Measurements from ENCODE around the gene SH3BGRL2.
"Not testable (repeated sequence)": the region's sequence is repeated elsewhere in the genome, so short reads cannot be mapped to it uniquely, and the experiment has no call there.

Gene SH3BGRL2

DNA sequence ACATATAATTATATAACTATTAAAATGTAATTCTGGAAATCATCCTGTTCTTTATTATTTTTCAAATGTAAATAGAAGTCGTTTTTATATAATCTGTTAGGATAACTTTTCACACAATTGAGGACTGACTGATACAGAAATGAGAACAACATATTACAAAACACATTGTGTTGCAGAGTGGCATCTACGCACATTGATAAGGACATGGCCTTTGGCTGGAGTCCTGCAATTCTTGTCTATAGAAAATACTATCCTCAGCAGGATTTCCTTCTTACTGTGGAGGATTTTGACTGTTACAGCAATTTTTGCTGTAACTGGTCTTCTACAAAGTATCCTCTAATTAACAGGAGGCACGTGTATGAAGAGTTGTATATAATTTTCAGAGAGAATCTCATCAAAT lies 19.8 kb downstream of the SH3BGRL2 start:
- no peak for DNase-seq

DNA sequence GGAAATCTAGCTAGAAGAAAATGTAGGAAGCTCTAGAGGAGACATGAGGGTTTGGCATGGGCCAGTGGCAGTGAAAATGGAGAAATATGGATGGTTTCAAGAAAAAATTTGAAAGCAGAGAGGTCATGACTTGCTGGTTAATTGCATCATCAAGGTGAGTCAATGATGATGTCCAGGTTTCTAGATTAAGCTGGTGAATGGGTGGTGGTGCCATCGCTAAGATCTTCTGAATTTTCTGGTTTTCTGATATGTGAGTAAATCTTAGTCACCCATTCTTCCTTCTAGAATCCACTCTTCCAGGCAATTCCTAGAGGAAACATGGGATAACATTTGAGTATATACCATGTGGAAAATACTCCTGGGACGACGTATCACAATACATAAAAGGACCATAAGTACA lies 25.0 kb downstream of the SH3BGRL2 start:
- DNase-seq: no peak

DNA sequence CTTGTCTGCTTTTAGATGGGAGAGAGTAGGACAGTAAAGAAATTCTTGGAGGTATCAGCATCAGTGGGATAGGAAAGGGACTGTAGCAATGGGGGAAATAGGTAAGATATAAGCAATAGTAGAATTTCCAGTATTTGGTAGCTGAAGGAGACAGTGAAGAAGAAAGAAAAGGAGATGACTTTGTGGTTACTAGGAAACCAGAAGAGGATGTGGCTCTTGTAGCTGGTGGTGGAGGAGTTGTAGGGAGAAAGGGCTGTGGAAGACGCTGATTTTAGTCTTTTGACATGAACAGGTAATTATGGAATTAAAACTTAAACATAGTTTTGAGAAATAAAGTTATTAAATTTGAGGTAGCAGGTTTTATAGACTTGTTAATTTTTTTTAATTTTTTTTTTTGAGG lies 26.1 kb downstream of the SH3BGRL2 start:
- no peak for DNase-seq

DNA sequence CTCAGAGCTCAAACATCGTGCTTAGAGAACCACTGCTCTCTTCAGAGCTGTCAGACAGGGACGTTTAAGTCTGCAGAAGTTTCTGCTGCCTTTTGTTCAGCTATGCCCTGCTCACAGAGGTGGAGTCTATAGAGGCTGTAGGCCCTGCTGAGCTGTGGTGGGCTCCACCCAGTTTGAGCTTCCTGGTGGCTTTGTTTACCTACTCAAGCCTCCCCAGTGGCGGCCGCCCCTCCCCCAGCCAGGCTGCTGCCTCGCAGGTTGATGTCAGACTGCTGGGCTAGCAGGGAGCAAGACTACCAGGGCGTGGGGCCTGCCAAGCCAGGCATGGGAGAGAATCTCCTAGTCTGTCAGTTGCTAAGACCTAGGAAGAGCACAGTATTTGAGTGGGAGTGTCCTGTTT lies 32.5 kb downstream of the SH3BGRL2 start:
- DNase-seq: peak; percentile 21

DNA sequence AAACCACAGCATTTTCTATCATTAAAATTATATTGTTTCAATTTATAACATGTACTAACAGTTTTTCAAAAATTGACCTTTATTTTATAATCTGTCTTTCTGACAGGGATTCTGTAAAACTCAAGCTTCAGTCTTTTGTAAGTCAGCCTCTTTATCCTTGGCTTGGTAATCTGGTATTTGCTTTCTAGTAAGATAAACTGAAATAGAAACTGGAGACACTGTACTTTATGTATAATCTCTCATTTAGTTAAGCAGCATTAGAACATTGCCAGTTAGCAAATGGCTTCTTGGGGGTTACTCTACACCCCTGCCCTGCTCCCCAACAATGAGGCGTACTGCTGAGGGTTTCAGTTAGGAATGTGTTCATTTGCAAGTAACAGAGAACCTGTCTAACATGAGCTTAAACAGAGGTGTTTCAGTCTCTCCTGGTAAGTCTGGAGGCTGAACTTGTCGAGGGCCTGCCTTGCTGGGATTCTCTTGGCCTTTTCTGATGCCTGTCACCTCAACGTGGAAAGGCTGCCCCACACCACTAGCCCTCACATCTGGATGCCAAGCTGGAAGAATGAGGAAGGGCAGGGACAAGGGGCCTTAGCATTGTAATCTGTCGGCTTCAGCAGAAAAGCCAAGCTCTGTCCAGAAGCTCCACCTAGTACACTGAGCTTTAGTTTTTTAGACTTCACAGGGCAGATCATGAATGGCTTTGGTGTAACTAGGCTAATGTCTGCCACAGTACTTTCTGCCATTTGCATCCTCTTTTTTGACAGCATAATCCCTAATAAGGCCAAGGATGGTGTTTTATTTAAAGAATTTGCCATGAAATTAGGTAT lies 34.8 kb downstream of the SH3BGRL2 start:
- DNase-seq: no peak

DNA sequence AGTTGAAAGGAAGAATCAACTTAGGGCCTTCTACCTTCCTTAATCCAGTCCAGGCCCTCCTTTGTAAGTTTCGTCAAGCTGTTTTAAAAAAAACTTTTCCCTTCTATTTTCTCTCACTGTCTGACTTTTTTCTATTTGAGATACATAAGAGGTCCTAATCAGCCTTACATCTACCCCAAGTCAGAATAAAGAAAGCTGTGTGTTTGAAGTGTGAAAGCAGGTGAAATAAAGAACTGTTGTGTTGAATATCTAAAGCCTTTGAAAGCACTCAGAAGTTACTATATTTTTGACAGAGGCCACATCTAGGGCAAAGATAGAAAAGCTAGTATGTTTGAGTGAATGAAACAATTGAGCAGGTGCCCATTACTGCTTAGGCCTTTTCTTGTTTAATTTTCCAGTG lies 35.5 kb downstream of the SH3BGRL2 start:
- no peak for DNase-seq

DNA sequence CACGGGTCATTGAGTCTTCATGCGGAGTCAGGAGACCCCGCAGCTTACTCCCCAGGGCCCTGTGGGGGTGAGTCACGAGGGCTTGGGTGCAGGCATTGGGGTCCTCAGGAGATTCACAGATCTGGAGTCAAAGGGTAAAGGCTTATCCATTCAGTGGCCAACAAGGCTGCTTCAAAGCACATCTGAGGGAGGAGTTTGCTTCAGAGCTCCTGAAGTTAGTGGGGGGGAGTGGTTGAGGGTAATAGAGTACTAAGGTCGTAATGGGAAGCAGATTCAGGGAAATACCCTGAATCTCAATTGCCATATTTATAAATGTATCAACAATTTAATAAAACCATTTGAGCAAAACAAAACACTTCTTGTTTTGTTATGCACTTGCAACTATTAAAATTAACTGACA lies 37.3 kb downstream of the SH3BGRL2 start:
- no peak for DNase-seq

DNA sequence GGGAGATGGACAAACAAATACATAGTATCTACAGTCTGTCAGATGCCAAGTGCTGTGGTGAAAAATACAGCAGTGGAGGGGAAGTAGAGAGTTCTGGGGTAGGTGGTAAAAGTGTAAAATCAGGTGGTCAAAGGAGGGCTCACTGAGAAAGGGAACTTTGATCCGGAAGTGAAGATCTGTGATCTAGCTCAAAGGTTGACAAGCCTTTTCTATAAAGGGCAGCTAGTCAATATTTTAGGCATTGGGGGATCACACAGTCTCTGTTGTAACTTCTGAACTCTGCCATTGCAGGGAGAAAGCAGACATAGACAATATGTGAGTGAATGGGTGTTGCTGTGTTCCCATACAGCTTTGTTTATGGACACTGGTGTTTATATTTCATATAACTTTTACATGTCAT lies 38.6 kb downstream of the SH3BGRL2 start:
- no peak for DNase-seq

DNA sequence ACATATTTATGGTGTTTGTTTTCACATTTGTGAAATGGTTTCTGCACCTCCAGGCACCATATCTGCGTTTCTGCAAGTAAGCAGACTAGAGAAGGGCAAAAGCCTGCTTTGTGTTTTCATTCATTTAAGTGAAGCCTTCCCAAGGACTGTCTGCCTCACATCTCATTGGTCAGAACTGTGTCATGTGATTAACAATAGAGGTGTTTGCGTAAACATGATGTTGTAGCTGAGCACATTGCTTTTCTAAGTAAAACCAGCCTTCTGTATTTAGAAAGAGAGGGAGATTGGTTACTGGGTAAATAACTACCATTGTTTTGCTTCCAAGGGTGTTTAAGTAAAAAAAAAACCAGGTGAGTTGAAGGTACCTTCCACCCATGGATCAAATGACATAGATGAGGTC lies 39.7 kb downstream of the SH3BGRL2 start:
- no peak for DNase-seq

DNA sequence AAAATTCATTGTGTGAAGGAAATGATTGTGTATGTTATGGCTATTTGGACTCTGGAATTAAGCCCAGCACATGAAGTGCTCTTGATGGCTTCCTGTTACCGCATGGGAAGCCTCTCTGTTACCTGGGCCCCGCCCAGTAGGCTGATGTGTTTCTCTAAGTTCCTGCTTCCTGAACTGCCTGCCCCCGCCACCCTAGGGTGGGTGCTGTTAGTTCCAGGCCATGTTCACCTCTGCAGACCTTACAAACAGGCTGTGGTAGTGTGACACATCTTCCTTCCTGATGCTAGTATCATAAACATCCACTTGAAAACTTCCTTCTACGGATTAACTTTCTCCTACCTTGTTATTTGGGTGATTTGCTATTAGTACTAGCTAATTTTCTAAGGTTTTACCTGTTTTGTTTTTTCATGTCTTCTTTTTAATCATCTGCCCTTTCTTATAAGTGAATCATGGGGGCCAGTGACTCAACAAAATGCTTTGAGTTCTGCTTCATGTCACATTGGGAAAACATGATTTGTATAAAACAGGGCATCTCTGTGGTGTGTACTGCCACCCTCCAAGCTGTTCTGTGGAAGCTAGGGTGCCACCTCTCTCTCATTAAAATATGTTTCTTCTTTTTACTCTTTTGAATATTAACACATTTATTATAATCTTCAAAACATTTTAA lies 40.6 kb downstream of the SH3BGRL2 start:
- DNase-seq: no peak

DNA sequence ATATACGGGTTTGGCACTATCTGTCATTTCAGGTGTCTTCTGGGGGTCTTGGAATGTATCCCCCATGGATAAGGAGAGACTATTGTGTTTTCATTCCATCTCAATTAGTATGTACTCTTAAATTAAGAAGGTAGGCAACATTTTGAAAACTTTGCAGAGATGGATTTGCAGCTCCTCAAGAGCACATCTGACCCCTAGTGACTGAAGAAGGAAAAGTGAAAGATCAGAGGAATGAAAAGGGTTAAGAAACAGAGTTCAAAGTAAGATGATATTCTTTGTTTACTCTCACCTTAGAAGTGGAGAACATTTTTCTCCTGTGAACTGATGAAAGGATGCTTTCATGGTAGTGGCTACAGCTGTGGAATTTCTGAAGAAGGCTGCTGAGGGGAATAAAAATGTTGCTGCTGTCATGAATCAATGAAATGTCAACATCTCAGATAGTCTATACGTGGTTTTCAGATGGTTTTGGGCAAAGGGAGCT lies 41.5 kb downstream of the SH3BGRL2 start:
- DNase-seq: no peak

DNA sequence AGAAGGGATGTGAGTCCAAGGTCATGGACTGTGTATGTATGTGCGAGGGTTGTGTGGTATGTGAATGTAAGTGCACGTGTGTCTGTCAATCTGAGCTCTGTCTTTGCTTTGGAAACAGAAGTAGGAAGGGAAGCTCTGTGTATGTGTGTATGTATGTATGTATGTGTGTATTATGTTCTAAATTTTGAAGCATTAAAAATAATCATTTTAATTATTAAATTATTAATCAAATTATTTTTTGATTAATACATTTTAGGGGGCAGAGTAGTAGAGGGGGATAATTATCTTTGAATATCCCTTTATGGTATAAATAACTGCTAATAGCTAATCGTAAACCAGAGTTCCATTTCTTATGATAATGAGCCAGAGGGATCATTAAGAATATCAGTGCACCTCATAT lies 42.8 kb downstream of the SH3BGRL2 start:
- DNase-seq: no peak

DNA sequence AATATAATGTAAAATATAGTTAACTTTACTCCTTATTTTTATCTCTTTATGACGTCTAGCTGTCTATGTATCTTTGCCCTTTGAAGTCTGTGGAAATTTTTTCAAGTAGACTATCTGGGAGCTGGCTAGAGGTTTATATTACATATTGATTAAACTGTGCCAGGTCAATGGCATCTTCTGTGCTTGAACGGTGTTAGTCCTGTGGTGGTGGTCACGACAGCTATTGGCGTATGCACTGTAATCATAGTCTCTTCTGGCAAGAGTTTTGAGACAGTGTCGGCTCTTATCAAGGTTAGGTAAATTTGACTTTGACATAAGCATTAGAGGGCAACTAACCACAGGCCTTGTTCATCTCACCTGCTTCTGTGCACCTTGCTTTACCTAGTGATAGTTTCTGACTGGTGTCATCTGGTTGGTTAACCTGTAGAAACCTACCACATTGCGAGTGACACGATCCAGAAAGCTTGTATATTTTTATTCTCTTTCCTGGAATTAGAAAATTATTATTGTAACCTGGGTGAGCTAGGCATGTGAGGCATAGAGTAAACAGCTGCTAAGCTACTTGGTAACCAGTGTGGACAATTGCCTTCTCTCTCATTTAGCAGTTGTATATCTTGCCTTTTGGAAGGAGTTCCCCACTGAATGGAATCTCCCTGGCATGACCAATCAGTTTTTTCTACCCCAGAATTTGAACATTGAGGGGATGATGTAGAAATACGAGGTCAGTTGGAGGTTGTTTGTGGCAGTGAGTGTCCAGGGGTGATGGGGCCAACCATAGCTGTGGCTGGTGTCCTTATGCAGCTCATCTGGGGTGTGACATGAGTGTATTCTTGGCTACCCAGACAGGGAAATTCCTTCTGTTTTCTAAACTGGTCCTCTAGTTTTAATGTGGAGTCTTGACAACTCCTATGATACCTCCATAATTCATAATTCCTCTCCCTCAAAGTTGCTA lies 45.9 kb downstream of the SH3BGRL2 start:
- DNase-seq: no peak

DNA sequence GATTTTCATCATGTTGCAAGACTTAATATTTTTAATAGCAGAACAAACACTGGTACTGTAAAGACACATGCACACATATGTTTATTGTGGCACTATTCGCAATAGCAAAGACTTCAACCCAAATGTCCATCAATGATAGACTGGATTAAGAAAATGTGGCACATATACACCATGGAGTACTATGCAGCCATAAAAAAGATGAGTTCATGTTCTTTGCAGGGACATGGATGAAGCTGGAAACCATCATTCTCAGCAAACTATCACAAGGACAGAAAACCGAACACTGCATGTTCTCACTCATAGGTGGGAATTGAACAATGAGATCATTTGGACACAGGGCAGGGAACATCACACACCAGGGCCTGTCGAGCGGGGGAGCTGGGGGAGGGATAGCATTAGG lies 51.6 kb downstream of the SH3BGRL2 start:
- DNase-seq: not testable (repeated sequence)

DNA sequence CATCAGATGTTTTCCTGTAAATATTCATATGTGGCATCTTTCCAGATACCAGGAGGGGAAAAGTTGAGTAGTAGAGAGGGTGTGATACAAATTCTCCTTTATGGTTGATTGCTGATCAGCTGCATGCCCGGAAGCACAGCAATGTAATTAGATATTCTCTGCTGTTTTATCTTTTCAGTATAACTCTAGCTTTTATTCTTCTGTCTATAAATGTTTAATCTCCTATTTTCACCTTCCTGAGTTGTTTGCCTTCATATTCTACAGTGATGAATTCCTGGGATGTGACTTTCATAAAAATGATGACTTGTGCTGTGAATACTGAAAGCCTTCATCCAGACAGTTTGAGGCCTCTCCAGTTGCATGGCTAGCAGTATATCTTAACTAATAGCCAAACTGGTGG lies 53.7 kb downstream of the SH3BGRL2 start:
- no peak for DNase-seq

DNA sequence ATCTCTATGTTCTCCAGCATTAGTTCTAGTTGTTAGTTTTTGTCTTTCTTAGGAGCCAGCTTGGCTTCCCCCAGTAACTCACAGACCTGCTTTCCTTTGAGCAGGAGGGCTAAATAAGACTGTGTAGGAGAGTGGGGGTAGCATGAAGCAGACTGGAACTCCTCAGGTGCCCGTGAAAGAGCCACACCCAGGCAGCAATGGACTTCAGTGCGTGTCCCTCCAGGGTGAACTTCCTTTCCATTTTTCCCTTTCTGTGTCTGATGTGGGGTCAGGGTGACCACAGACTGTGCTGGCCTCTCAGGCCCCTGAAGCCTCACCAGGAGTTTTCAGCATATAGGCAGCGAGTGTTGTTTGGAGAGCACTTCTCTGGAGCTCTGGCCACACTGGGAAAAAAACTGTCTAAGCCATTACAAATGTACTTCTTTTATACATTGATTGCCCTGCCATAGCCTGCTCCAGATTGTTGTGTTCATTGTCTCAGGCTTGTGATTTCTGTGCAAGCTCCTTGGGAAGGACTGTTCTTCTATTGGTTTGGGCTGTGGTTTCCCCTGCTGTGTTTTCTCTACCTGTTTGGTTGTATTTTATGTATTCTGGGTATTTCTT lies 55.7 kb downstream of the SH3BGRL2 start:
- no peak for DNase-seq

DNA sequence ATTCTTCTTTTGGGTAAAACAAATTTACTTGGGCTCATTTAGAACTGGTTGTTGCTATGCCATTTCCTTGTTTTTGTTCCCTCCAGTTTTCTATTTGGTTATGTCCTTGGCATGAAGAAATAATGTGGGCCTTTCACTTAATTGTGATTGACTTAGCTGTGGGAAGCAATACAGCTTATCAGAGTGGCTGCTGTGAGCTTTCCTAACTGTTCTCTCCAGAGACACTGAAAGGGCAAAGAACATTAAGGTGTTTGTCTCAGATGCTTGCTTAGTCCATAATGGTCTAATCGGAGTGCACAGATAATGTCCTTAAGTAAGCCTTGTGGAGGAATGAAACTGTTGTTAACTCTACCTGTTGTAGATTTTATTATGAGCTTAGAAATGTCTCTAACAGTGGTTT lies 56.6 kb downstream of the SH3BGRL2 start:
- DNase-seq: no peak

DNA sequence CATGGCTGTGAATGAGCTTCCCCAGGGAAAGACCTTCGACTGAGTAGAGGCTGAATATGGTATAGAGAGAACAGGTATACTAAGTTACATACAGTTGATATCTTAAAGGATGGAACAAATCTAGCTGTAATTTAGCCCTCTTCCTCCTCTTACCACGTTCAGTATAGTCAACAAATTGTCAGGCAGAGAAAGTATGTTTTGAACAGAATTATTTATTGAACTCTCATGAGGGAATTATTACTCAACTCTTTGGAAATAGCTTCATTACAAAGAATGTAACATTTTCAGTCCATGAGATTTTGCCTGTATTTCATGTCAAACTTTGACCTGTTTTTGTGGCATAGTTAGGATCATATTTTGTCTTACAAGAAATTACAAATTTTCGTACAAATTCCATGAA lies 63.0 kb downstream of the SH3BGRL2 start:
- no peak for DNase-seq

DNA sequence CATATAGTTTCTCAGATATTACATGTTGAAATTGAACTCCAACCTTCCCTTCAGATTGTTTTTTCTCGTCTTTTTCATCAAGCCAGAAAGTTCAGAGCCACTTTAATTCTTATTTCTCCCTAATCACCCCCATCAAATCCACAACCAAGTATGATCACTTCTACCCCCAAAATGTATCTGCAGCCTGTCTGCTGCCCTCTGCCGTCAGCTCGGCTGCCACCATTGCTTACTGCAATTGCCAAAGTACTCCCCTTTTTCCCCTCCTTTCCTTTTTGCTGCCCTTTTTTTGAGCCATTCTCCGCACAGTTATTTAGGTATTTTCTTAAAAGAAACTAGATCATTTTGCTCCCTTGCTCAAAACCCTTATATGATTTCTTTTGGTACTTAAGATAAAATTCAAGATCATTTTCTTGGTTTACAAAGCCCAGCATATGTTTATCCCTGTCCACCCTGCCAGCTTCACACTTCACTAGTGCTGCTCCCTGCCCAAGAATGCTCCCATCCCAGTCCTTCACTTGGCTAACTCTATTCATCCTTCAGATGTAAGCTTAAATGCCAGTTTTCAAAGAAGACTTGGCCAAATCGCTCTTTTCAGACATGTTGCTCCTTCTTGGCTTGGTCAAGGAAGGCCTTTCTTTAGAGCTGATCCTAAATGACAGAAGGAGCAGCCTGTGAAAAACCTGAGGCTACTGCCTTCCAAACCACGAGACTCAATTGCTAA lies 63.7 kb downstream of the SH3BGRL2 start:
- no peak for DNase-seq

DNA sequence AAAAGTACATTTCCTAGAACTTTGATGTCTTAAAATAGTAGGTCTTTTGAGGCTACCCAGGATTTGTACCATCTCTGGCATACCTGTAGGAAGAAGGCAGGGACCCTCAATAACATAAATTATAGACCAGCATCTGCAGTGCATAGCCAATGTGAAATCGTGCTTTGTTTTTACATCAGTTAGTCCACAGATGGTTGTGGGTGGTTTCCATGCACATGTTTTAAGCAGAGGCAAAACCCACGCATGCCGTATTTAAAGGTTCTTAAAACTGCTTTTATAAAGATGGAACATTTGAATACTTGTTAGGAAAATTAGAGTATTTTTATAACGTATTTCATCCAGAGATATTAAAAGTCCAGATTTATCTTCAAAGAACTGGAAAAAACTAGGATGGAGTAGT lies 66.3 kb downstream of the SH3BGRL2 start:
- DNase-seq: no peak

DNA sequence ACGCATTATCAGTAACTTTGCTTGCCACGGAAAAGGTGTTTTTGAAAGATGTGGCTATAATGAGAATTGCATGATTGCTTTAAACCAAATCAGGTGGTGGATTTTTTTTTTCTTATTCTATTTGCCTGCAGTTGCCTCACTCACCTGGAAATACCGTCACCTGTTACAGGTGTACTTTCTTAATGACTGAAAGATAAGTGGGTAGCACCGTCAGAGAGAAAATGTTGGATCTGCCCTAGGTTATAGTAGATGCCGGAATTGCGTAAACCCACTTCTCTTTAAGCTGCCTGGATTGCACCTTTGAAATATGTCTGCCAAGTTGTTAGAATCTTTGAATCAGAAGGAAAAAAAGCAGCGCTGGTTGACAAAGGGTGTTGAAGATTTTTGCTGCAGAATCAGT lies 68.5 kb downstream of the SH3BGRL2 start:
- DNase-seq: no peak

DNA sequence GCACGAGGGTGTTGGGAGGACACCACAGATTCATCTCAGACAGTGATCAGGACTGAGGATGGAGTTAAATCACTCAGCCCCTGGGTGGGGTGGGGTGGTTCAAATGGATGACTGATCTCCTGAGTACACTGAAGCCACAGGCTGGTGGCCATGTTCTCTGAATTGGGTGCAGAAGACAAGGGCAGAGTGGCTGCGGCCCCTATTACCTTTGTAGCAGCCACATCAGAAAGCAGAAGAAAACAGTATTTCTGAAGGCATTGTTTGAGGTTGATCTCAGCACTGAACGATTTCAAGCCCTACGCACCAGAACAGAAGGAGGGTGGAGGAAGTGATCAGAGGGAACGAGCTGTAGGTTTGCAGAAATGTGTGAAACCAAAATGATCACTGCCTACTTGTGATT lies 71.6 kb downstream of the SH3BGRL2 start:
- no peak for DNase-seq
